ENCODE measurements around the gene DHRS12.

DHRS12 gene

DNA sequence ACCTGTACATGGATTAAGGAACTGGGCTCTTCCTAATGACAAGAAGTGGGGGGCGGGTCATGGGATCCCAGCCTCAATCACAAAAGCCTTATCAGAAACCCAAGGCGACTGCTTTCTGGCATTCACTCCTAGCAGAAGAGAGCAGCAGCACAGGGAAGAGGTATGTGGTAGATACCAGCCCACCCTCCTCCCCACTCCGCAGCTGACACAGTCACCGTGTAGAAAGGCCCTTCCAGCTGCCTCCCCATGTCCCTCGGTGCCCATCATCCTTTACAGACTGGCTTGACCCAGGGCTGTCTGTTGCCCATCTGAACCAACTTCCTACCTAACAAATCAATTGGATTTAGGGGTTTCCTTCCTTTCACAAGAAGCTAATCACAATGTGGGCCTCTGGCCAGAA, 3.1 kb upstream of the DHRS12 start:
- DNase-seq (ENCODE audit: low read depth) = no peak

DNA sequence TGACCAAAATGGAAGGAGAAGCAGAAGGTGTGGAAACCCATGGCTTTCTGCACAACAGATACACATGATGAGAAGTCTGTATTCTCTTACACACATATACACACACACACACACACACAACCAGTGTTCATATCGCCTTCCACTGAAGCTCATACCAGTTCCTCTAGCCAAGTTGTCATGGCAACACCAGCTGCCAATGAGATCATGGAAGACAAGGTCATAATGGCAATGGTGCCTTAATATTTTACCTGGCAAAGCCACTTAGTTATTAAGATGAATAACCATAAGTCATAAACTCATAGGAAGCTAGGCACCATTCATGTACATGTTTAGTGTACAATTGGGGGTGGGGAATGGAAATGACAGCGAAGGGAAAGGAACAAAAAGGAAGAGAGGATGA, 2.6 kb upstream of the DHRS12 start:
- no peak for DNase-seq (ENCODE audit: low read depth)

DNA sequence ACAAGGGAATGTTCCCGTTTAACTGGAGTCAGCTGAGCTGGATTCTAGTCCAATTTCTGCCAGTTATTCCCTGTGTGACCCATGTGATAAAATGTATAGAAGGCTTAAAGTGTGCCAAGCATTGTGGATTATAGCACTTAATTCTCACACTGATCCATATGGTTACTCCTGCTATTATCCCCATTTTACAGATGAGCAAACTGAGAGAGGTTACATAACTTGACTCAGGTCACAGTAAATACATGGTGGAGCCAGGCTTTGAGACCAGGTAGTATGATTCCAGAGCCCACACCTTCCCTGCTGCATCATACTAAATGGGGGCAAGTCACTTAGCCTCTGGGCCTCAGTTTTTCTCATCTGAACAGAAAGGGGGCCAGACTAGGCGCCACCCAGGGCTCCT, 2.0 kb upstream of the DHRS12 start:
- no peak for DNase-seq (ENCODE audit: low read depth)

DNA sequence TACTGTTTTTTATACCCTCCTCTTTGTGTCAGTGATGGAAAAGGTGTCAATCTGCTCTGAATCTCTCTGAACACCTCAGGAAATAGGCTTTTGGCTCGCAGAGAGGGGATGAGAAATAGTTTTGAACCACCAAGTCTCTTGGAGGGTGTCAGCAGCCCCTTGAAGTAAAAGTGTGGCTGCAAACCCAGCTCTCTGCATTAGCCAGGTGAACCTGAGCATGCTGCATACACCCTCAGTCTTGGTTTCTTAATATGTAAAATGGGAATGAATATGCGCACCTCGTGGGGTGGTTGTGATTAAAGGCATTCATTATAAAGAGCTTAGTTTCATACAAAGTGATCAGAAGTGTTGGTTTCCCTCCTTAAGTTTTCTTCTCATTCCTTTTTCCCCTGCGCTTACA, 1.4 kb upstream of the DHRS12 start:
- DNase-seq (ENCODE audit: low read depth) = no peak

DNA sequence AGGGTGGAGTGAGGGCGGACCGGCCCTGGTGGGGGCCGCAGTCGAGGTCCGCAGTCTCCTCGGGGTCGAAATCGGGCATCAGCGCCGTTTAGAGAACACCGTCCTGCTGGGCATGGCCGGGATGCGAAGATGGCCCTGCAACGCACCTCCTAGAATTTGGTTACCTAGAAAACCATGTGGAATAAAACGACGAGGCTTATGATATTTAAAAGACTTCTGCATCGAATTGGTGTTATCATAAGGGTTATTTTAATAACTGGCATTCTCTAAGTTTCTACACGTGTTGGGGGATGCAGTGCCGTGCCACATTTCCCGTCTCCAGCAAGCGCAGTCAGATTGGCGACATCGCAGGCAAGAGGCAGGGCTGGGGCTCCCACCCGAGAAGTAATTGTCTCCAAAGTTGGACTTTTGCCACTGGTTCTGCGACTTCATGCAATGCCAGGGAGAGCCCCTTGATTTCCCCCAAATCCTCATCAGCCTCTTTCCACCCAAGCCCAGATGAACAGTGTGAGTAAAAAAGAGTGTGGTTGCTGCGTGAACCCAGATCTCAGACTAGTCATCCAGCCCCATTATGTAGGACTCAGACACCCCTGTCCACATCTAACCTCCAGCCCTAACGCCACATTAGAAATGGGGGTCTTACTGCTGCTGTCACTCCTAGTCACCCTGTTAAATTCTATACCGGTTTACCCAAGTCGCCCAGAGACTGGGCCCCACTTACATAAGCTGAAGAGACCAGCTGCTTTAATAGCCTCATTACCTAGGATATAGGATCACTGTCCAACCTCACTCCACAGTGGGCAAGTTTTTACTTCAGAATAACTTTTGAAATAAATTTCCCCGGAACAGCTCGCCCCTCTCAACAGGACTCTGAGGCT, 571 bp upstream of the DHRS12 start:
- no peak for DNase-seq (ENCODE audit: low read depth)

DNA sequence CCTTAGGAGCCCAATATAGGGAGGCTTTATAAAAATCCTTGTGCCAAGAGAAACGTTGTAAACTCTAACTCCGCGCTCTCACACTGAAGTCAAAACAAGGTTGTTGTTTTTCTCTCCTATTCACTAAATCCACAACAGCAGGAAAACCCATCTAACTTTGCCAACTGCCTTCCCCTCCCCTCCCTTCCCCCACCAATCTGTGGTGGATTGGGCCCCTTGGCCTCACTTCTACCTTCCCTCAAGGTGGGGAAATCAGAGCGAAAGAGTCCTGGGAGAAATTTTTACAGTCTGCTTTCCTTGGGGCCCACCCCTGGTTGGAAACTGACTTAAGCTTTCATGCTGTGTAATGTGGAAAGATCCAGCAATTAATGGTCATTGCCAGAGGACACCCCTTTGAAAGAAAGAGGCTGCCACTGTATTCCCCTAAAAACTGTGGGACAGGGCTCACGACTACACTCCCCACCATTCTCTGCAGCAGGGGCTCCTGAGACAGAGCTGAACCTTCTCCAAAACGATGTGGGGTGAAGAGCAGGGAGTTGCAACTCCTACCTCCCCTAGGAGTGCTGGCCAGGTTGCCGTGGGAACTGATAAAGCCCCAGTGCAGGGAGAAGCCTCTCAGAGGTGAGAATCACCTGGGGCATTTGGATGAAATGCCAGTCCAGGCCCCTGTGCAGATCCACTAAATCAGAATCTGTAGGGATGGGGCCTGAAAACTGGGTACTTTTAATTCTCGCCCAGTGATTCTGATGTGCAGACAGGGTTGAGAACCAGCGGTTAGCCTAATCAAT, 1.1 kb downstream of the DHRS12 start:
- no peak for DNase-seq (ENCODE audit: low read depth)

DNA sequence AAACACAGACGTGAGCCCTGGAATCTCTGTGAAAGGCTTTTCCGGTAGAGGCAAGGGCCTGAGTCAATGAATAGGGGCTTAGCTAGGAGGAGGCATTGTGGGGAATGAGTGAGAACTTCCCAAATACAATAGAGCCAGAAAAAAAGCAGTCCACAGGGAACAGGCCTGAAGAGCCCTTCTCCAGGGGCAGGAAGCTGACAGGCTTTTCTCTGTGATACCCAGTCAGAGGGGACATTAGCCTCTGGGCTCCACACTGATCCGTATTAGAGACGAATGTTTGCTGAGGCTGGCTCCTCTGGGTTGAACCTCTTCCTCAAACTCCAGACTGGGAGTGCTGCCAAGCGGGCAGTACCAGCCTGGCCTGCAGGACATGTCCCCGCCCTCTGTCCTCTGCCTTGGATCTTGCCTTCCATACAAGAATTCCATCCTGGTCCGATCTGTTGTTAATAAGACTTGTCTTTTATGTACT, 2.3 kb downstream of the DHRS12 start:
- DNase-seq (ENCODE audit: low read depth) = no peak

DNA sequence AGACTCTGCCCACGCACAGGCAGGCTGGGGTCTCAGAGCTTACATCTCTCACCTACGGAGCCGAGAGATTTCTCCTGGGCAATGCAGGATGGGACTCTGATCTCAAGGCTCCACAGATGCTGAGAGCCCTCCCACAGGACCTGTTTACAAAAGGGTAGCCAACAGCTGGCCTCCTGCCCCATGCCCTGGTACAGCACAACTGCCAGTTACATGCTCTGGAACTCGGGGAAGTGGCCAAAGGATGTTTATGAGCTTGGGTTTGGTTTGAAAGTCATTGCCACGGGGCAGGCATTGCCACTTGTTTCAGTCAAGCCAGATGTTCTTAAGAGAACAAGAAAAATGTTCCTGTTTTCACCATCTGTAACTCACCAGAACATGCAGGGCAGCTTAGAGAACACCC, 3.5 kb downstream of the DHRS12 start:
- no peak for DNase-seq (ENCODE audit: low read depth)

DNA sequence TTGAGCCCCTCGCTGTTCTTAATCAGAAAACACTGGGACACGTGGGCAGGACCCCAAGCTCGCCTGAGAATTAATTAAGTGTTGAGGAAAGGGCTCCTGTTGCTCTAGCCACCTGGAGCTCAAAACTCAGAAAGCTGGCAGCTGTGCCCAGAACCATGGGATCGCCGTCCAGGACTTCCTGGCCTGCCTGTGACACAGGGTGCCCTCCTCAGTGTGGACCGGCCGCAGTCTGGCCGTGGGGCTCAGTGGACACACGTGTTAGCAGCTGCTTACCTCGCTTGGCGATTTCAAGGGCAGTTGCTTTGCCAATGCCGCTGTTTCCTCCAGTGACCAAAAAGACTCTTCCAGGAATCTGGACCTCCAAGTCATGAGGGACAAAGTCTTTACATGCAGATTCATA, 4.7 kb downstream of the DHRS12 start:
- DNase-seq (ENCODE audit: low read depth) = no peak

DNA sequence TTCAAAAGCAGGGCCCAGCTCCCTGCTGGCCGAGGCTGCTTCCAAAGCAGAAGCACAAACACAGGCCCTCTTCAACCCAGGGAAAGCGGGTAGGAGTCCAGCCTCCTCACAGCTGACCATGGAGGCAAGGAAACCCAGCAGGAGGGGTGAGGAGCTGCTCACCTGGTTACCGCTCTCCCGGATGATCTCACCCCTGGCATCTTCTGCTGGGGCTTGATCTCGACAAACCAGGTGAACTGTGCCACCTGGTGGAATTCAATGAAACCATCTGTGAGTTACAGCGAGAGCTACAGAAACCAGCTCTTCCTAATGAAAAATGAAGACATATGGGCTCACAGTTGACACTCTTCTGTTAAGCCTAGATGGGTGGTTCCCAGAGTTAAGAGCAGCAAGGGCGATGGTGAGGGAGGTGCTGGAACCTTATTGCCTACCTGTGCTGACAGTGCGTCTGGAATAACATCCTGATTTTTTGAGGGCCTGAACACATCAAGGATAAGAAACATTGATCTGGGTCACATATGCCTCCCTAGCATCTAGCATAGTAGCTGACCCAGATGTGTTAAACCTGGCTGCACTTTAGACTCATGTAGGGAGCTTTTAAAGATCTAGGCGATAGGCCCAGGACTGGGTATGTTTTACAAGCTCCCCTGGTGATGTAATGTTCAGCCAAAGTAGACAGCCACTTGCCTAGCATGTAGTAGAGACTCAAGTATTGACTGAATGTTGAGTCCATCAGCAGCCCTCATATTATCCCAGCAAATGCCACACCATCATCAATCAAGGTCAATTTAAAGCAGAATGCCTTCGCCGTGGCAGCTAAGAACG, 6.1 kb downstream of the DHRS12 start:
- peak; percentile 34 for DNase-seq (ENCODE audit: low read depth)

DNA sequence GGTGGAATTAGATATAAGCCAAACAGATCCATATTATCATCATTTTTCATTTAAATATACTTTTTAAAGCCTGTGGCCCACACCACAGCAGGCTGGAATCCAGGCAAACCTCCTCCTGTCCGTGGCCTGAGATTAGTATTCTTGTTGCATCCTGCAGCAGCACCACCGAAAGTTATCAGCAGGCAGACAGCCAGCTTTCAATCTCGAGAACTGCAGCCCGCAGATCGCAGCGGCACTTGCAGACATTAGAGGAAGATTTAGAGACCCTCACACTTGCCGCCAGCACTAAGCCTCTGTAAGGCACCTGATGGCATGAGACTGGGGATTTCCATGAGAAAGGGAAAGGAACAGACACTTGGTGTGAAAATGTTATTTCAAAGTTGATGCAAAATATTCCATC, 7.4 kb downstream of the DHRS12 start:
- DNase-seq (ENCODE audit: low read depth) = no peak

DNA sequence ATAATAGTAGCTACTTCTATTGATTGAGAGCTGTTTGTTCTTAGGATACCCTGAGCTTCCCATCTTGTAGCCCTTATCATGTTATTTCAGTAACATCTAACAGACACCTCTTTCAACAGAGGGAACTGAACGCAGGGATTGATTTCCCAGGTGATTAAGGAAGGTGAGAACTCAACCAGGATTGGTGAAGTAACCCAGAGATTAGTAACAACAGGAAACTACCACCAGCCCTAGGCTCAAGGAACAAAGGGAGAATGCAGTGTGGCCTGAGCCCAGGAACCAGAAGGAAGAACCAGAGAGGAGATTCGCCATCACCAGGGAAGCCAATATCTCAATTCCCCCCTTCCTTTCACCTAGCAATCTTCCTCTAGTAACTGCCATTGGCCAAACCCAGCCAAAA, 8.5 kb downstream of the DHRS12 start:
- no peak for DNase-seq (ENCODE audit: low read depth)

DNA sequence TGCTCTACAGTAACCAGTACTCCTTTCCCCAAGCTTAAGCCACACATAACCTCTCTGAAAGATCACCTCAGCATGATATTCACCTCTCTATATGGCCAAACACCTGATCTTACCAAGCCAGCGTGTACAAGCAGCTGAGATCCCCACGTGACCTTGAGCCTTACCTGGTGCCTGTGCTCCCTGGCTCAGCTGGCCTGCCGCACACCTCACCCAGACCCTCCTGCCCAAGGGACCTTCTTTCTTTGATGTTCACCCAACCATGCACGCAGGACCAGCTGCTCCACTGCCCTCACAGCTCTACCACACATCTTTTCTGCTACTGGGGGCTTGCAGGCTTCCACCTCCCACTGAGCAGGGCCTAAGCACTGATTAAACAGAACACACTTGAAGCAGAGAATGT, 9.0 kb downstream of the DHRS12 start:
- DNase-seq (ENCODE audit: low read depth) = no peak

DNA sequence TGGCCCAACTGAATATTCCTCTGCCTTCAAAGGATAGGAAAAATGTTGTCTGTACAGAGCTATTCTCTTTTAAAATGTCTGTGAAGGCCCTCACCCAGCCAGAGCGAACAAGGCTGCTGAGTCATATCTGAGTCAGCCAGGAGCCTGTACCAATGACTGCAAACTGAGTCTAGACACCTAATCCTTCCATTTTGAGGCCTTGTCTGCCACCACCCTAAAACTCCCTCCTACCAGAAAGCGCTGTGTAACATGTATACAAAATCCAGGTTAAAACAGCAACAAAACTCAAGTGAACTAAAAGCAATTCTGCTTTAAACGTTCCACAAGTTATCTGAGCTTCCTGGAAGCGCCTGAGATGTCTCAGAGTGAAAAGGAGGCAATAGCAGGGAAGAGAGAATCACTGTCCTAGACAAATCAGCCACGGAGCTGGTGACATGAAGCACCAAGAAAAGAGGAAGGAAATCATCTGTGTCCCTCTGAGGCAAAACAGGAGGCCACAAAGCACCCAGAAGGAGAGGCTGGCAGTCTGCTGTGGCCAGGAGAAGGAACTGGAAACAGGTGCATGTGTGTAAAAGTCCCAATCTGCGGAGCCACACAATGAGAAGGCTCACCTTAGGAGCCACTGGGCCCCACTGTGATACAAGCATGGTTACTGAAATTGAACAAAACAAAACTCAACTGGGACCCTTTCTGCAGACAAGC, 10.2 kb downstream of the DHRS12 start:
- DNase-seq (ENCODE audit: low read depth) = no peak

DNA sequence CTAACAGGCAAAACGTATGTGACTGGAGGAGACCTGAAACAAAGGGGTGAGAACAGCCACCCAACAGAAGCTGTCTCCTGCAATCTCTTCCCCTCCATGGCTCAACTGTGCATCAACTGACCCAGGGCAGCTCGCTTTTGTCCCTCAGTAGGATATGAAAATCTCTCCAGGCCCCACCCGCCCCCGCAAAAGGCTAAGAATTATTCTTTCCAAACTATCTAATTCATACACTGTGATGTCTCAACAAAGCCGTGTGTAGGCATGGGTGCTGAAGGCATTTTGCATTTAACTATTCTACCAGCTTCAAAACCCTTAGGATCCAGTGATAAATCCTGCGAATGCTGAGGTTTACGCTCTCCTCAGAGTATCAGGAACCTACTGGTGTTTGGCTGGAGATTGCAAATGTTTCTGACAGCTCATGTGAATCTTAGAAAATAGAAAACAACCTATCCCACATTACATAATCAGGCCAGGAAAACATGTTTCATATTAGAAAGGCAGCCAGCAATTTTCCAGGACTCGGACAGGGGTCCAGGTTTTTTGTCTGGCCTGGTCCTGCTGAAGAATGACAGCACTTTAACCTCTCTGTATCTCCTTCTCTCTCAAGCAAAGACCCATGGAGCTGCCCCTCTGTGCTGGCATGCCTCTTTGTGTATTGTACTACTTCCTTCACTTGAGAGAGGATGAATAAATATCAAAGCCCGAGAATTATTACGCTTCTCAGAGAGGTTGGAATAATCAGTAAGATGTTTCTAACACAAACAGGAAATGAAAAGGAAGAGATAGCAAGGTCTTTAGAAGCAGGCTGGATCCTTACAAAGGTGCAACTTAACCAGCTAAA, 17.3 kb downstream of the DHRS12 start:
- no peak for DNase-seq (ENCODE audit: low read depth)

DNA sequence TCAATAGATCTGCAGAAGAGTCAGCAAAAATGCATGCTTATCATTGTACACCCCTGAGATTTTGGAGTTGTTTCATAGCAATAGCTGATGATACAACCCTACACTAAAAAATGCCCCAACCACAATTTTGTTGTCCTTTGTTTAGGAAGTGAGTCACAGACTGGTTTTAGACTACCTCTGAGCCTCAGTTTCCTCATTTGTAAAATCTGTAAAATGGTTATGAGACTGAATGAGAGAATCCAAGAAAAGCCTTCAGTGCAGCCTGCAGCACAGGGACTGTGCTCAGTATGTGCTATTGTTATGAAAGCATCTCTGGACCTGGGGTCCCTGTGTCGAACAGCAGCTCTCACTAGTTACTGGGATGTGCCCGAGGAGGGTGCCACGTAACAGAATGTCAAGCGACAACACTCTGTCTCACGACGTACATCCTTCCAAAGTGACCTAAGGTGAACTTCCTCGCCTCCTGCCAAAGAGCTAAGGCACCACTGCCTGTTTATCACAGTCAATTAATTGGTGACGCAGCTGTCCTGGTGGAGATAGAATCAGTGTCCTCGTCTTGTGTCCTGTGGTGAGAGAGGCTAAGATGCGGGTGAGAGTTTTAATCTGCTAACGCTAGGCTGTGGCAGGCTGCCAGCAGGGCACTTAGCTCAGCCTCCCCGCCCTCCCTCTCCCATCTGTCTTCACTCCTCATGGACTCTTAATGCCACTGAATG, 18.1 kb downstream of the DHRS12 start:
- DNase-seq (ENCODE audit: low read depth) = no peak

DNA sequence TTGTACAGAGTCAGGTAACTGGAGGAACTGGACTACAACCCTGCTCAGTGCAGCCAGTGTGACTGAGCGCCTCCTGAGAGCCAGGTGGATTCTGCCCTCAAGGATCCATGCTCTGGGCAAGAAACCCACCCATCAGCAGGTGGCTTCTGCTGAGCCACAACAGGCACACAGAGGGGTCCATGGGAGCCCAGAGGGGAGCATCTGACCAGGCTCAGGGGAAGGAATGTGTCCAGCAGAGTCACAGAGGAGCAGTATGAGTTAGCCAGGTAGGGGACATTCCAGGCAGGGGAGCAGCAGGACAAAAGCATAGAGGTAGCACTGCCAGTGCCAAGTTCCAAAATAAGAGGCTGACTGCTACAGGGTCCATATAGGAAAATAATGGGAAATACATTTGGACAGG, 19.9 kb downstream of the DHRS12 start:
- DNase-seq (ENCODE audit: low read depth) = no peak

DNA sequence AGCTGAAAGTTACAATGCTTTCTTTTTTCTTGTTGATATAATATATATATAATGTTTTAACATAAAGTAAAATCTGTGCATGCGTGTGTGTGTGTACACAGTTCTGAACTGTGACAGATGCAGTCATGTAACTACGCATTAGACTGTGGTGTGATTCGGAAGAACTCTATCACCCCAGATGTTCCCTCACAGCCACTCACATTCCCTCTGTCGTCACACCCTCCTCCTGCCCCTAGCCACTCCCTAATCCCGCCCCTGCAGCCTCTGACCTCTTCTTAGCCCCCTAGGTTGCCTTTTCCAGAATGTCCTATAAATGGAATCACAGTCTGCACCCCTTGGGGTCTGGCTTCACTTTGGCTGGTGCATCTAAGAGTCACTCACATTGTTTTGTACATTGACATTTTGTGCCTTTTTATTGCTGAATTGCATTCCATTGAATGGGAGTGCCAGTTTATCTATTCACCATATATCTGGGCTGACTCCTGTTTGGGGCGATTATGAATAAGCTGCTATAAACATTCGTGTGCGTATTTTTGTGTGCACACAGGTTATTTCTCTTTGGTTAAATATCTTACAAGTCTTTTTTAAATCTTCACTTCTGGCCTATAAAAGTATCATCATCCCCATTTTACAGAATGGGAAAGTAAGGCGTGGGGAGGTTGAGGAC, 20.4 kb downstream of the DHRS12 start:
- no peak for DNase-seq (ENCODE audit: low read depth)

DNA sequence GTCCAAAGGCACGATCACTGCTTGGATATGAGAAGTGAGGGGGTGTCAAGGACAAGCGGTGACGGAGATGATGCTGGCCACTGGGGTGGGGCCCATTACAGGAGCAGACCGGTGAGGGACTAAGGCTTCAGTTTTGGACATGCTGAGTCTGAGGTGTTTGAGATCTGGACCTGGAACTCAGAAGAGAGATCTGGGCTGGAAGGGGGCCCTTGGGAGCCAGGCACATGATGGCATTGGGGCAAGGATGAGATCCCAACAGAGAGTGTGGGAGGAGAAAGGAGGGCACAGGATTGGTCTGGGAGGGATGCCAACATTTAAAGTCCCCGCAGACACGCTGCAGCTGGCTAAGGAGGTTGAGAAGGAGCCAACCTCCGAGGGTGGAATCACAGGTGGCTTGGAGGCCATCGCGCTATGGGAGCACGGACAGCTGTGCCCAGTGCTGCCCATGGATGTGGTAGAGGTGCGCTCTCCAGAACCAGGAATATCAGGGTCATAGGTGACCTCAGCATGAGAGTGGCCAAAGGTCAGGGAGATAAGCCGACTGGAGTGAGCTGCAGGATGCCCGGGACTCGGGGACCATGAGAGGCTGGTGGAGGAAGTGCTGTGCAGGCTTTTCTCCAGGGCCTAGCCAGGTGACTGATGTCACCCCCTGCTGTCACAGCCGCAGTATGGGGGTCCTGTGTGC, 21.8 kb downstream of the DHRS12 start:
- DNase-seq (ENCODE audit: low read depth) = no peak
